ENCODE data around the gene ZC2HC1C.

The ZC2HC1C gene

GRCh38 chr14:75096959-75097358, 27.5 kb downstream of the ZC2HC1C start:
- no peak for DNase-seq

DNA sequence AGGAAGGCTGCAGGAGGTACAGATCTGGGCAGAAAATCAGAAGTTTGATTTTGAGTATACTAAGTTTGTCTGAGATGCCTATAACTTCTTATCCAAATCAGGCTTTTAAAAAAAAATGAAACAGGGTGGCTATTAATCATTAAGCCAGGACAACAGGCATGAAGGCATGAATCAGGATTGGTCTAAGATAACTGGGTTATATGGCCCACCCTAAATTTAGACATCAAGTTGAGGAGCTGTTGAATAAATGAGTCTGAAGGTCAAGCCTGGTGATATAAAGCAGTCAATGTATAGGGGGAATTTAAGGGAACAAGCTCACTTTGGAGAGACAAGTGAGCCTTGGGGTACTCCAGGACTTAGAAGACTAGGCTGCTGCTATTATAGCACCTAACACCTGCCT, 28.8 kb downstream of the ZC2HC1C start:
- no peak for DNase-seq

GRCh38 chr14:75098682-75099081, 29.2 kb downstream of the ZC2HC1C start:
- no peak for DNase-seq

DNA sequence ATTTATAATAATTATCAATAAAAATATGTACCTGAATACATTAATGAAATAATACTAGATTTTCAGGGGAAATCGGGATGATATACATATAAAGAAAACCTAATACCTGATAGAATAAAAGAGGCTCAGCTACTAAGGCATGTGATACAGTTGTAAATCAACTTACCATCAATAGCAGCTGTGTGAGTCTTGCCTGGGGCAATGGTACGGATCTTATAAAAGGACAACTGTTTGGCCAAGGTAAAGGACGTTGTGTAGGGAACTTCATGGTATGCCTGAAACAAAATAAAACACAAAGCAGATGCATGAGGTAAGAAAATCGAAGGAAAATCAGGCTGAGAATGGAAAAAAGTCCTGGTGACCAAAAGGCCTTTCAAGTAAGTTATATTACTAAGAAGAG, 32.0 kb downstream of the ZC2HC1C start:
- no peak for DNase-seq

- DNase-seq = no peak
These were observed 37.7 kb downstream of the ZC2HC1C start for GRCh38 chr14:75107186-75107585.

GRCh38 chr14:75109877-75110276, 40.4 kb downstream of the ZC2HC1C start:
- no peak for DNase-seq

- no peak for DNase-seq
These were observed 44.6 kb downstream of the ZC2HC1C start for GRCh38 chr14:75113932-75114539.

DNA sequence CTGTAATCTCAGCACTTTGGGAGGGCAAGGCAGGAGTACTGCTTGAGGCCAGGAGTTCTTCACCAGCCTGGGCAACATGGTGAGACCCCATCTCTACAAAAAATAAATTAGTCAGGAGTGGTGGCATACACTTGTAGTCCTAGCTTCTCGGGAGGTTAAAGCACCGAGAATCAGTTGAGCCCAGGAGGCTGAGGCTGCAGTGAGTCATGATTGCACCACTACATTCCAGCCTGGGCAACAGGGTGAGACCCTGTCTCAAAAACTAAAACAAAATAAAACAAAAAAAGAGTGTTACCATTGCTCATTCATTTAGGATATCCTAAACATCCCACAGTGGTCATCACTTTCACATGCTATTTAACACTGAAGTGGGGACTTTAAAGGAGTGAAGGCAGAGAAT, 49.6 kb downstream of the ZC2HC1C start:
- no peak for DNase-seq

DNA sequence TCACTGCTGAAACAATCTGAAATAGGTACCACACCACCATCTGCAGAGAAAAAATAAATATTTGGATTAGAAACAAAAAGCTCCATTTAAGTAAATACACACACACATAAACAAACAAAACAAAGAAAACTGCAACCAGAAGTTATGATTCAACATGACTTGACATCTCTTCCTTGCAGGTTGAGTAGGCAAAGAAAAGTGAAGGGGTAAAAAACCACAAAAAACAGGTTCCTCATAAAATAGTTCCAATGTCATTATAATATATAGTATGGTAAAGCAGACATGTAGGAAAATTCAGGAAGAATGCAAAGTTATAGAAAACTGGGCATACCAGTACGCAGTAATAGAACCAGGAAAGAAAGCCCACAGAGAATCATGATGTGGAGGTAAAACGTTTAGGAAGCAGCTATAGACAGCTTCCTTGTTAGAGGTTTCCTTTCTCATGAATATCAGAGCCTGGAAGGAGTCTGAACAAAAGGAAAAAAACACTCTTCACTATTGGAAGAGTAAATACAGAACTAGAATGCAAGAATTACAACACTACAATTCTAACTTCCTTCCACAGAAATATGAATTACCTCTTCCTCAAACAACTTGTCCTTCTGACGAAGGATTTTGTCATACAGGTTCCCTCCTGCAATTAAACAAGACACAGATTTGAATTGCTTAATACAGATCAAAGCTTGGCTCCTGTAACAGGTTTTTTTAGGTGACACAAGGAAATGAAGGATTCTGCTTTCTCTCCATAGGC, 51.3 kb downstream of the ZC2HC1C start:
- no peak for DNase-seq

DNA sequence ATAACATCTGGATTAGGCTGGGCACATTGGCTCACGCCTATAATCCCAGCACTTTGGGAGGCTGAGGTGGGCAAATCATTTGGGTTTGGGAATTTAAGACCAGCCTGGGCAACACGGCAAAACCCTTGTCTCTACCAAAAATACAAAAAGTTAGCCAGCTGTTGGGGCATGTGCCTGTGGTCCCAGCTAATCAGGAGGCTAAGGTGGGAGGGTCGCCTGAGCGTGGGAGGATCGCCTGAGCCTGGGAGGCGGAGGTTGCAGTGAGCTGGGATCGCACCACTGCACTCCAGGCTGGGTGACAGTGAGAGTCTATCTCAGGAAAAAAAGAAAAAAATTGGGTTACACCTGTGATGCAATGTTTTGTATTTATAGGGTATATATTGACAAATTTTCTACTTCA, 52.1 kb downstream of the ZC2HC1C start:
- no peak for DNase-seq

- DNase-seq = peak; percentile 46
These were observed 54.5 kb downstream of the ZC2HC1C start for GRCh38 chr14:75123991-75124390.

DNA sequence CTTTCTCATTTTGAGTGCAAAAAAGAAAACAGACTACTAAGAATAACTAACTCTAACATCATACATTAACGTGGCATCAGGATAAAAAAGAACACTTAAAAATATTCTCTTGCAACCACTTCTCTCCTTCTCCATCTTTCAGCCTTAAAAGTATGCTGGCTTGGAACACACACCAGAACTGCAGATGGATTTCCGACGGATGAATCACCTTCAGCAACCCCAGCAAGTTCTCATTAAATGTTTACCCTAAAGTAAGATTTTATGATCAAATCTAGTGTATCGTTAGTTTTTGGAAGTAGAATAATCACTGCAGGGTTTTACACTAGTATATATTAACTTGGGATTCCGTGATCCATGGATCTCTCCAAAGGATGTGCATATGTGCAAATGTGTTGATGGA, 56.2 kb downstream of the ZC2HC1C start:
- no peak for DNase-seq

DNA sequence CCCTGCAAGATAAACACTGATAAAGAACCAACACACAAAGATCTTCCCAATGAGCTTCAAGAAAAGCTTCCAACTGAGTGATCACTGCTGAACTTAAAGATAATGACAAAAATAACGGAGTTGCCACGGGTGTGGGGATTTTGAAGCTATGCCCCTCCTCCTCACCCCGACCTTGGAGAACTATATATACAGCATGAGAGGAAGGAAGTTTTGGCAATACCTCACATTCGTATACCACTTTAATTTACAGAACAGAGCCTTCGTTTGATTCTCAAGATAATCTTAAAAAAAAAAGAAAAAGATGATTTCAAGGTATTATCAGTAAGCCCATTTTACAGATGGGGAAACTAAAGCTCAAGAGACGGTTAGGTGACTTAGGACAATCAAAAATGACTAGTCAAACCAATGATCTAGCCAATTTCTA, 56.7 kb downstream of the ZC2HC1C start:
- peak; percentile 10 for DNase-seq

DNA sequence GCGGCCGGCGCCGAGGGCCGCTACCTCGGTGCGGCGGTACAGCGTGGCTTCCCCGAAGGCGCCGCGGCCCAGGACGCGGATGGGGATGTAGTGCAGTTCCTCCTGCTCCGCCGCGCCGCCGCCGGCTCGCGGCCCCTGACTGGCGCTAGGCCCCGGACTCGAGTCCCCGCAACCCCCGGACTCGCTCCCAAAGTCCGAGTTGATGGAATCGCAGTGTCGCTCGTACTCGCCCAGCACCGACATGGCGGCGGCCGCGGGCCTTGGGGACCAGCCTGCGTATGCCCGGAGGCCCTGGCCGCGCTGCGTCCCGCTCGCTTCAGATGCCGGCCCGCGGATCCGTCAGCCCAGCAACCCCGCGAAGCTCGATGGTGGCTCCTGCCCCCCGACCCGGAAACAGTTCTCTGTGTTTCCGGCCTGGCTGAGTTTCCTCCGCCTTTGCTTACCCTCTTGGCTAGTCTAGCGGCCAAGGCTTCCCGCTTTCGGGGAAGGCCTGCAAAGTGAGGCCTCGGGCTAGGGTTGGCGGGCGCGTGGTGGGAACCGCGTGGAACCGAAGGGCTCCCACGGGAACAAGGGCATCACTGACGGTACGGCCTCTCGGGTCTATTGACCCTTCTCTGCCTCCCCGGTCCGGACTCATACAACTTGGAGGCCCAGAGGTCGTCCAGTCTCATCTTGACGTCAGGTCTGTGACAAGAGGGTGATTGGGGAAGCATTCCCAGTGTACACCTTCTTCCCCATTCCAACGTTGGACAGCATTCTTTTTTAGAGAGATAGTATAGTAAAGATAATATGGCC, 57.4 kb downstream of the ZC2HC1C start, which contains the start of gene NEK9:
Gene NEK9, minus strand, starts transcription at position 370 of the 795 bp plus-strand sequence. Its CDS starts 127 bp downstream, at position 243.
- peak; percentile 89 for DNase-seq

- DNase-seq = peak; percentile 11
These were observed 58.0 kb downstream of the ZC2HC1C start for GRCh38 chr14:75127474-75127820.

DNA sequence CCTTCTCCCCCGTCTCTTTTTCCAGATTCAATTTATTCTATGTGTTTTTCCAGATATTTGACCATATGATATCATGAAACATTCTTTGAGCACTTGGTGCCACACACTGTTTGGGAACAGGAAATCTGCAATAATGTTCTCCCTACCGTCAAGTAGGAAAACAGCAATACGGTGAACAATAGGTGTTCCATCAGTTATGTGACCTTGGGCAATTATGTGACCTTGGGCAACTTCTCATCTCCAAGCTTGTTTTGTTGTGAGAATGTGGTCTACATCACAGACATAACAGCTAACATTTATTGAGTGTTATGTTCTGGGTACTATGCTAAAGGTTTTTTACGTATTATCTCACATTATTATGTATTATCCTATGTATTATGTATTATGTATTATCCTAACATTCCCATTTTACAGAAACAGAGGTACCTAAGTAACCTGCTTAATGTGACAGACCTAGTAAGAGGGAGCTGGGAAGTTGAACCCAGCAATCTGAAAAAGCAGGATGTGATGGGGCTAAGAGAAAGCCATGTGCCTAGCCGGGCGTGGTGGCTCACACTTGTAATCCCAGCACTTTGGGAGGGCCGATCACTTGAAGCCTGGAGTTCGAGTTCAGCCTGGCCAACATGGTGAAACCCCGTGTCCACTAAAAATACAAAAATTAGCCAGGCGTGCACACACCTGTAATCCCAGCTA, 58.6 kb downstream of the ZC2HC1C start:
- no peak for DNase-seq

DNA sequence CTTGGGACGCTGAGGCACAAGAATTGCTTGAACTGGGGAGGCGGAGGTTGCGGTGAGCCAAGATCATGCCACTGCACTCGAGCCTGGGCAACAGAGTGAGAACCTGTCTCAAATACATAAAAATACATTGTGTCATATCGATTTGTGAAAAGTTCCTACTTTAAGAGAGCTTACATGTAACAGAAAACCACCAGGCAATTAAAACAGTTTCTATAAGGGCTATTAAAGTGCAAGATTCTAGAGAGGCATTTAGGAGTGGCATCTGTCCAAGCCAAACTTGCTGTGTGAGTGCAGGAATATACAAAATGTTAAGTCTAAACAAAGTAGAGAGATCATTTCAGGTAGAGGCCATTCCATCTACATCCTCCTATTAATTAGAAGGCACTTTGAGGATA, 59.2 kb downstream of the ZC2HC1C start:
- no peak for DNase-seq

Data from CD4-positive, alpha-beta T cell treated with Interleukin-17A for 4 hours (primary cell).